GM10847 (cell line): Measurements from ENCODE around the gene CDH9.

Experiments
- POLR2A ChIP-seq: IDR thresholded peaks from 2 replicates; pipeline ENCODE4 v1.6.1; 2011; ENCODE audit not compliant: insufficient read length; ENCODE audit errors: extremely low read depth

The CDH9 gene

GRCh38 chr5:26884481-26884880, 153.9 kb downstream of the CDH9 start:
- no peak for TF ChIP-seq POLR2A

- no peak for TF ChIP-seq POLR2A
Measured at GRCh38 chr5:26883375-26883774, 155.0 kb downstream of the CDH9 start.

- no peak for TF ChIP-seq POLR2A
Measured at GRCh38 chr5:26881901-26882300, 156.5 kb downstream of the CDH9 start.

GRCh38 chr5:26877154-26877553, 161.2 kb downstream of the CDH9 start:
- TF ChIP-seq POLR2A = no peak

GRCh38 chr5:26872337-26872736, 166.0 kb downstream of the CDH9 start:
- no peak for TF ChIP-seq POLR2A

- TF ChIP-seq POLR2A = no peak
Measured at GRCh38 chr5:26869781-26870180, 168.6 kb downstream of the CDH9 start.

- no peak for TF ChIP-seq POLR2A
Measured at GRCh38 chr5:26868504-26868903, 169.9 kb downstream of the CDH9 start.

- no peak for TF ChIP-seq POLR2A
Measured at GRCh38 chr5:26864061-26864460, 174.3 kb downstream of the CDH9 start.

GRCh38 chr5:26856238-26856637, 182.1 kb downstream of the CDH9 start:
- no peak for TF ChIP-seq POLR2A

- TF ChIP-seq POLR2A = no peak
Measured at GRCh38 chr5:26847041-26847736, 191.2 kb downstream of the CDH9 start.

GRCh38 chr5:26843677-26844076, 194.7 kb downstream of the CDH9 start:
- TF ChIP-seq POLR2A = no peak

GRCh38 chr5:26833596-26833995, 204.8 kb downstream of the CDH9 start:
- no peak for TF ChIP-seq POLR2A
